Fibroblast of the conjunctiva (primary cell): ENCODE measurements around the gene GRM8.

Source experiments
- DNase-seq: peaks from one replicate; pipeline ENCODE4 v3.0.0-alpha.2; 2010; ENCODE audit warnings: low read depth

Gene GRM8

GRCh38 chr7:127230192-127230925 is 22.4 kb downstream of the GRM8 start:
- DNase-seq: no peak

GRCh38 chr7:127226685-127227374 is 25.9 kb downstream of the GRM8 start:
- DNase-seq: no peak

GRCh38 chr7:127221731-127222130 is 31.0 kb downstream of the GRM8 start:
- DNase-seq: no peak

GRCh38 chr7:127214956-127215718 is 37.6 kb downstream of the GRM8 start:
- no peak for DNase-seq

GRCh38 chr7:127209886-127210285 is 42.9 kb downstream of the GRM8 start:
- no peak for DNase-seq

GRCh38 chr7:127208860-127209259 is 43.9 kb downstream of the GRM8 start:
- no peak for DNase-seq

- DNase-seq: no peak
Observed at GRCh38 chr7:127208351-127208750, 44.4 kb downstream of the GRM8 start.

- no peak for DNase-seq
Observed at GRCh38 chr7:127207806-127208205, 44.9 kb downstream of the GRM8 start.

- no peak for DNase-seq
Observed at GRCh38 chr7:127207230-127207629, 45.5 kb downstream of the GRM8 start.

- no peak for DNase-seq
Observed at GRCh38 chr7:127194571-127194970, 58.2 kb downstream of the GRM8 start.

- DNase-seq: no peak
Observed at GRCh38 chr7:127189886-127190285, 62.9 kb downstream of the GRM8 start.

GRCh38 chr7:127189074-127189473 is 63.7 kb downstream of the GRM8 start:
- no peak for DNase-seq

GRCh38 chr7:127187740-127188139 is 65.0 kb downstream of the GRM8 start:
- DNase-seq: no peak

- no peak for DNase-seq
Observed at GRCh38 chr7:127186686-127187085, 66.1 kb downstream of the GRM8 start.

- DNase-seq: no peak
Observed at GRCh38 chr7:127177156-127177555, 75.6 kb downstream of the GRM8 start.

GRCh38 chr7:127162366-127162765 is 90.4 kb downstream of the GRM8 start:
- DNase-seq: no peak

GRCh38 chr7:127158659-127159058 is 94.1 kb downstream of the GRM8 start:
- DNase-seq: no peak

- DNase-seq: no peak
Observed at GRCh38 chr7:127154958-127155357, 97.8 kb downstream of the GRM8 start.

GRCh38 chr7:127154101-127154500 is 98.6 kb downstream of the GRM8 start:
- DNase-seq: no peak

- no peak for DNase-seq
Observed at GRCh38 chr7:127153315-127153714, 99.4 kb downstream of the GRM8 start.

GRCh38 chr7:127152423-127152822 is 100.3 kb downstream of the GRM8 start:
- DNase-seq: no peak

GRCh38 chr7:127151379-127151778 is 101.4 kb downstream of the GRM8 start:
- no peak for DNase-seq

- DNase-seq: no peak
Observed at GRCh38 chr7:127150543-127150942, 102.2 kb downstream of the GRM8 start.
